COLO668 (cell line): ENCODE results near the gene CPEB3.
"Not testable (repeated sequence)": the region's sequence is repeated elsewhere in the genome, so short reads cannot be mapped to it uniquely, and the experiment has no call there.

Experiments used
- DNase-seq: peaks from one replicate; lab custom pipeline; 2025; ENCODE audit not compliant: unreplicated experiment; lab: John Stamatoyannopoulos, UW

The CPEB3 gene

GRCh38 chr10:92047215-92047614 is 243.7 kb downstream of the CPEB3 start:
- no peak for DNase-seq

- DNase-seq = no peak
Measured at GRCh38 chr10:92045641-92046106, 245.2 kb downstream of the CPEB3 start.

- no peak for DNase-seq
Measured at GRCh38 chr10:92042541-92042940, 248.3 kb downstream of the CPEB3 start.

GRCh38 chr10:92038949-92039348 is 251.9 kb downstream of the CPEB3 start:
- no peak for DNase-seq

GRCh38 chr10:92033070-92033469 is 257.8 kb downstream of the CPEB3 start:
- not testable (repeated sequence) for DNase-seq

GRCh38 chr10:92031580-92031979 is 259.3 kb downstream of the CPEB3 start:
- DNase-seq = no peak

- DNase-seq = no peak
Measured at GRCh38 chr10:92027141-92027540, 263.7 kb downstream of the CPEB3 start.

- not testable (repeated sequence) for DNase-seq
Measured at GRCh38 chr10:92025340-92025739, 265.5 kb downstream of the CPEB3 start.

GRCh38 chr10:92024700-92025099 is 266.2 kb downstream of the CPEB3 start:
- DNase-seq = no peak

GRCh38 chr10:92014620-92015019 is 276.3 kb downstream of the CPEB3 start:
- no peak for DNase-seq

- DNase-seq = no peak
Measured at GRCh38 chr10:92011560-92012214, 279.2 kb downstream of the CPEB3 start.

GRCh38 chr10:92010047-92010735 is 280.7 kb downstream of the CPEB3 start:
- DNase-seq = no peak

GRCh38 chr10:92009445-92009844 is 281.4 kb downstream of the CPEB3 start:
- DNase-seq = no peak

- DNase-seq = no peak
Measured at GRCh38 chr10:92005978-92006377, 284.9 kb downstream of the CPEB3 start.

GRCh38 chr10:92003258-92003657 is 287.6 kb downstream of the CPEB3 start:
- no peak for DNase-seq

GRCh38 chr10:92001995-92002394 is 288.9 kb downstream of the CPEB3 start:
- DNase-seq = no peak

GRCh38 chr10:92001581-92001980 is 289.3 kb downstream of the CPEB3 start:
- DNase-seq = no peak
